Measurements from ENCODE around the gene PC. TPM values are rescaled to one million over a fixed set of nuclear protein-coding genes. Genes with fewer than 3 reads are reported as not detected.

PC gene
- total and polyA plus RNA-seq, 9 of the 15 experiments (the other 6 are each of a cell fraction or from before 2014, with no cell fraction given) = 0.94 to 38.0 (median 8.7) TPM

GRCh38 chr11:66920978-66921784, 37.0 kb downstream of the PC start (continued):
- TF ChIP-seq HIVEP1 (CRISPR knock-in tag; IDR thresholded peaks at IDR 0.05) = 0 out of 2 replicates have a peak, but pooled peaks have one; percentile 35
- no peak for TF ChIP-seq XRCC5 (IDR thresholded peaks at IDR 0.05; ENCODE audit: low read depth, low read length)
- TF ChIP-seq, protein P1, sequence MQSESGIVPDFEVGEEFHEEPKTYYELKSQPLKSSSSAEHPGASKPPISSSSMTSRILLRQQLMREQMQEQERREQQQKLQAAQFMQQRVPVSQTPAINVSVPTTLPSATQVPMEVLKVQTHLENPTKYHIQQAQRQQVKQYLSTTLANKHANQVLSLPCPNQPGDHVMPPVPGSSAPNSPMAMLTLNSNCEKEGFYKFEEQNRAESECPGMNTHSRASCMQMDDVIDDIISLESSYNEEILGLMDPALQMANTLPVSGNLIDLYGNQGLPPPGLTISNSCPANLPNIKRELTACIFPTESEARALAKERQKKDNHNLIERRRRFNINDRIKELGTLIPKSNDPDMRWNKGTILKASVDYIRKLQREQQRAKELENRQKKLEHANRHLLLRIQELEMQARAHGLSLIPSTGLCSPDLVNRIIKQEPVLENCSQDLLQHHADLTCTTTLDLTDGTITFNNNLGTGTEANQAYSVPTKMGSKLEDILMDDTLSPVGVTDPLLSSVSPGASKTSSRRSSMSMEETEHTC (IDR thresholded peaks at IDR 0.05) = no peak
- TF ChIP-seq NFE2 (IDR thresholded peaks at IDR 0.05; ENCODE audit: low read depth) = peak; percentile 91
- no peak for TF ChIP-seq TFAM (CRISPR knock-in tag; conservative IDR thresholded peaks at IDR 0.05)
- peak; percentile 28; the same call in 1 of the 2 replicates for TF ChIP-seq LARP7 (IDR thresholded peaks at IDR 0.05)
- no peak for TF ChIP-seq KAT8 (IDR thresholded peaks at IDR 0.05; ENCODE audit: low read depth)
- TF ChIP-seq ETV6 (IDR thresholded peaks at IDR 0.05; ENCODE audit: borderline replicate concordance in 1 of 2, low read depth in 2 of 2, low read length in 1 of 2) = 0 out of 4 replicates have a peak, but pooled peaks of 1 of the 2 experiments have one; percentile 36
- no peak for TF ChIP-seq ETV6 (CRISPR knock-in tag; IDR thresholded peaks at IDR 0.05; ENCODE audit: borderline replicate concordance)
- no peak for TF ChIP-seq FOXJ3 (CRISPR knock-in tag; IDR thresholded peaks at IDR 0.05)
- peak; percentile 95 for TF ChIP-seq ZNF592 (IDR thresholded peaks at IDR 0.05)
- TF ChIP-seq ZNF740 (CRISPR knock-in tag; IDR thresholded peaks at IDR 0.05) = no peak
- TF ChIP-seq ZNF740 (tag; IDR thresholded peaks at IDR 0.05) = peak in 1 of 2 experiments; percentile 51; a peak in 1 of 4 replicates
- peak; percentile 88 for TF ChIP-seq ZNF316 (IDR thresholded peaks at IDR 0.05)
- no peak for TF ChIP-seq CGGBP1 (CRISPR knock-in tag; IDR thresholded peaks at IDR 0.05)
- TF ChIP-seq DDX20 (tag; IDR thresholded peaks at IDR 0.05; ENCODE audit: low read depth) = peak; percentile 34; the same call in 1 of the 2 replicates
- TF ChIP-seq CREM (IDR thresholded peaks at IDR 0.05; ENCODE audit: low read depth) = no peak
- TF ChIP-seq NELFE (IDR thresholded peaks at IDR 0.05; ENCODE audit: insufficient read depth, insufficient read length) = no peak
- TF ChIP-seq CSDE1 (IDR thresholded peaks at IDR 0.05) = no peak
- no peak for TF ChIP-seq POU5F1 (IDR thresholded peaks at IDR 0.05; ENCODE audit: borderline replicate concordance, low read depth, low read length, partially characterized antibody)
- TF ChIP-seq CXXC5 (CRISPR knock-in tag; IDR thresholded peaks at IDR 0.05) = peak; percentile 26
